ENCODE results near the gene SLC24A3.

Gene SLC24A3

GRCh38 chr20:19583532-19584175 is 371.2 kb downstream of the SLC24A3 start:
- H3K4me3 ChIP-seq (ENCODE audit: low read length) = no peak overlapping the region

GRCh38 chr20:19588241-19588640 is 375.8 kb downstream of the SLC24A3 start:
- no peak overlapping the region for H3K4me3 ChIP-seq (ENCODE audit: low read length)
- no peak for DNase-seq (ENCODE audit: low read depth, low spot score)

More at GRCh38 chr20:19583532-19584175, 371.2 kb downstream of the SLC24A3 start:
- DNase-seq (ENCODE audit: low read depth, low spot score) = peak; percentile 41

- H3K4me3 ChIP-seq (ENCODE audit: low read length) = no peak overlapping the region
- peak; percentile 9 for DNase-seq (ENCODE audit: low read depth, low spot score)
Observed at GRCh38 chr20:19588732-19589131, 376.3 kb downstream of the SLC24A3 start.

- no peak overlapping the region for H3K4me3 ChIP-seq (ENCODE audit: low read length)
Observed at GRCh38 chr20:19589787-19590362, 377.4 kb downstream of the SLC24A3 start.

GRCh38 chr20:19590382-19590781 is 377.9 kb downstream of the SLC24A3 start:
- no peak overlapping the region for H3K4me3 ChIP-seq (ENCODE audit: low read length)
- no peak for DNase-seq (ENCODE audit: low read depth, low spot score)

More at GRCh38 chr20:19589787-19590362, 377.4 kb downstream of the SLC24A3 start:
- DNase-seq (ENCODE audit: low read depth, low spot score) = no peak

- no peak overlapping the region for H3K4me3 ChIP-seq (ENCODE audit: low read length)
- DNase-seq (ENCODE audit: low read depth, low spot score) = no peak
Observed at GRCh38 chr20:19593762-19594161, 381.3 kb downstream of the SLC24A3 start.

- DNase-seq (ENCODE audit: low read depth, low spot score) = no peak
- no peak overlapping the region for H3K4me3 ChIP-seq (ENCODE audit: low read length)
Observed at GRCh38 chr20:19594896-19595295, 382.5 kb downstream of the SLC24A3 start.

GRCh38 chr20:19598117-19598850 is 385.8 kb downstream of the SLC24A3 start:
- no peak for DNase-seq (ENCODE audit: low read depth, low spot score)
- no peak overlapping the region for H3K4me3 ChIP-seq (ENCODE audit: low read length)

GRCh38 chr20:19599200-19599599 is 386.8 kb downstream of the SLC24A3 start:
- DNase-seq (ENCODE audit: low read depth, low spot score) = no peak
- H3K4me3 ChIP-seq (ENCODE audit: low read length) = no peak overlapping the region

GRCh38 chr20:19600042-19600441 is 387.6 kb downstream of the SLC24A3 start:
- no peak overlapping the region for H3K4me3 ChIP-seq (ENCODE audit: low read length)
- DNase-seq (ENCODE audit: low read depth, low spot score) = no peak

GRCh38 chr20:19601126-19601810 is 388.8 kb downstream of the SLC24A3 start:
- H3K4me3 ChIP-seq (ENCODE audit: low read length) = no peak overlapping the region
- DNase-seq (ENCODE audit: low read depth, low spot score) = no peak

- no peak for DNase-seq (ENCODE audit: low read depth, low spot score)
- no peak overlapping the region for H3K4me3 ChIP-seq (ENCODE audit: low read length)
Observed at GRCh38 chr20:19602675-19603375, 390.4 kb downstream of the SLC24A3 start.

GRCh38 chr20:19603376-19603750 is 390.9 kb downstream of the SLC24A3 start:
- no peak overlapping the region for H3K4me3 ChIP-seq (ENCODE audit: low read length)
- peak; percentile 33 for DNase-seq (ENCODE audit: low read depth, low spot score)

- H3K4me3 ChIP-seq (ENCODE audit: low read length) = no peak overlapping the region
- no peak for DNase-seq (ENCODE audit: low read depth, low spot score)
Observed at GRCh38 chr20:19605786-19606485, 393.5 kb downstream of the SLC24A3 start.

GRCh38 chr20:19609642-19610223 is 397.3 kb downstream of the SLC24A3 start:
- no peak for DNase-seq (ENCODE audit: low read depth, low spot score)
- H3K4me3 ChIP-seq (ENCODE audit: low read length) = no peak overlapping the region

- H3K4me3 ChIP-seq (ENCODE audit: low read length) = no peak overlapping the region
Observed at GRCh38 chr20:19615629-19616028, 403.2 kb downstream of the SLC24A3 start.

GRCh38 chr20:19616081-19616480 is 403.6 kb downstream of the SLC24A3 start:
- no peak for DNase-seq (ENCODE audit: low read depth, low spot score)
- H3K4me3 ChIP-seq (ENCODE audit: low read length) = no peak overlapping the region

More at GRCh38 chr20:19615629-19616028, 403.2 kb downstream of the SLC24A3 start:
- no peak for DNase-seq (ENCODE audit: low read depth, low spot score)

- H3K4me3 ChIP-seq (ENCODE audit: low read length) = no peak overlapping the region
- no peak for DNase-seq (ENCODE audit: low read depth, low spot score)
Observed at GRCh38 chr20:19616620-19617019, 404.2 kb downstream of the SLC24A3 start.
